H9 (cell line): ENCODE measurements around the gene NMU. TPM values are rescaled to one million over a fixed set of nuclear protein-coding genes. Genes with fewer than 3 reads are reported as not detected.

Experiments used
- DNase-seq: peaks from one replicate; pipeline ENCODE4 v3.0.0-alpha.2; 2017
- H2AFZ ChIP-seq: one replicate; pipeline ENCODE4 v1.6.1; 2013; ENCODE audit warnings: mild to moderate bottlenecking, low read length, control low read depth, moderate library complexity
- H2AK5ac ChIP-seq: 2 replicates; pipeline ENCODE4 v1.6.1; 2013; ENCODE audit warnings: low read length, control low read depth, mixed read lengths; ENCODE audit not compliant: insufficient read length
- H2BK120ac ChIP-seq: one replicate; pipeline ENCODE4 v1.6.1; 2013; ENCODE audit warnings: low read depth, mild to moderate bottlenecking, low read length, control low read depth, inconsistent platforms; ENCODE audit not compliant: poor library complexity, severe bottlenecking
- H2BK12ac ChIP-seq: 2 replicates; pipeline ENCODE4 v1.6.1; 2013; ENCODE audit warnings: low read length, control low read depth, mixed read lengths, low read depth; ENCODE audit not compliant: insufficient read length
- H2BK15ac ChIP-seq: 2 replicates; pipeline ENCODE4 v1.6.1; 2013; ENCODE audit warnings: low read depth, low read length, control low read depth
- H2BK20ac ChIP-seq: one replicate; pipeline ENCODE4 v1.6.1; 2013; ENCODE audit warnings: low read depth, mild to moderate bottlenecking, low read length, control low read depth, inconsistent platforms; ENCODE audit not compliant: poor library complexity, severe bottlenecking
- H2BK5ac ChIP-seq: 2 replicates; pipeline ENCODE4 v1.6.1; 2013; ENCODE audit warnings: low read length, control low read depth, mixed read lengths; ENCODE audit not compliant: insufficient read length
- H3K14ac ChIP-seq: 2 replicates; pipeline ENCODE4 v1.6.1; 2013; ENCODE audit warnings: low read length, control low read depth; ENCODE audit not compliant: insufficient read depth
- H3K18ac ChIP-seq: 2 replicates; pipeline ENCODE4 v1.6.1; 2013; ENCODE audit warnings: low read depth, mild to moderate bottlenecking, mixed read lengths, low read length, control low read depth; ENCODE audit not compliant: insufficient read length
- H3K23ac ChIP-seq: 2 replicates; pipeline ENCODE4 v1.6.1; 2013; ENCODE audit warnings: low read length, control low read depth, mixed read lengths, low read depth; ENCODE audit not compliant: insufficient read length
- H3K23me2 ChIP-seq: 2 replicates; pipeline ENCODE4 v1.6.1; 2013; ENCODE audit warnings: low read depth, mild to moderate bottlenecking, mixed read lengths, low read length, control low read depth; ENCODE audit not compliant: insufficient read length, poor library complexity, severe bottlenecking
- H3K27ac ChIP-seq: 2 replicates; pipeline ENCODE4 v1.5.1; 2013; ENCODE audit warnings: low read length, control low read depth, mixed read lengths, low read depth; ENCODE audit not compliant: insufficient read length
- H3K27me3 ChIP-seq: 2 replicates; pipeline ENCODE4 v1.6.1; 2013; ENCODE audit warnings: low read length, control low read depth, inconsistent platforms; ENCODE audit not compliant: insufficient read depth
- H3K4ac ChIP-seq: 2 replicates; pipeline ENCODE4 v1.6.1; 2013; ENCODE audit warnings: low read depth, mild to moderate bottlenecking, control low read depth, inconsistent platforms, low read length, moderate library complexity
- H3K4me1 ChIP-seq: 2 replicates; pipeline ENCODE4 v1.6.1; 2013; ENCODE audit warnings: low read length, control low read depth, inconsistent platforms; ENCODE audit not compliant: insufficient read depth
- H3K4me2 ChIP-seq: 2 replicates; pipeline ENCODE4 v1.6.1; 2013; ENCODE audit warnings: low read length, control low read depth, mixed read lengths; ENCODE audit not compliant: insufficient read length, insufficient read depth
- H3K56ac ChIP-seq: 2 replicates; pipeline ENCODE4 v1.6.1; 2013; ENCODE audit warnings: low read depth, mild to moderate bottlenecking, mixed read lengths, low read length, control low read depth; ENCODE audit not compliant: insufficient read length
- H3K79me1 ChIP-seq: 2 replicates; pipeline ENCODE4 v1.6.1; 2013; ENCODE audit warnings: low read depth, mild to moderate bottlenecking, moderate library complexity, low read length, control low read depth, inconsistent platforms; ENCODE audit not compliant: insufficient read depth, poor library complexity, severe bottlenecking
- H3K79me2 ChIP-seq: 2 replicates; pipeline ENCODE4 v1.6.1; 2013; ENCODE audit warnings: low read length, control low read depth, inconsistent platforms; ENCODE audit not compliant: insufficient read depth
- H3K9ac ChIP-seq: 2 replicates; pipeline ENCODE4 v1.6.1; 2013; ENCODE audit warnings: low read length, control low read depth, mixed read lengths; ENCODE audit not compliant: insufficient read length; ENCODE audit errors: extremely low read depth
- H3K9me3 ChIP-seq: one replicate; pipeline ENCODE4 v1.6.1; 2013; ENCODE audit warnings: low read depth, low read length, inconsistent platforms; ENCODE audit not compliant: control insufficient read depth
- H3T11ph ChIP-seq: one replicate; pipeline ENCODE4 v1.6.1; 2013; ENCODE audit warnings: mild to moderate bottlenecking, low read length, control low read depth, inconsistent platforms
- H4K20me1 ChIP-seq: one replicate; pipeline ENCODE4 v1.6.1; 2013; ENCODE audit not compliant: control insufficient read depth, insufficient read length, insufficient read depth
- H4K5ac ChIP-seq: 2 replicates; pipeline ENCODE4 v1.6.1; 2013; ENCODE audit warnings: low read depth, mild to moderate bottlenecking, mixed read lengths, low read length, control low read depth; ENCODE audit not compliant: insufficient read length
- H4K8ac ChIP-seq: replicated peaks from 2 replicates; pipeline ENCODE4 v1.6.1; 2013; ENCODE audit warnings: low read length, control low read depth, mixed read lengths, low read depth; ENCODE audit not compliant: insufficient read length
- H4K91ac ChIP-seq: 2 replicates; pipeline ENCODE4 v1.6.1; 2013; ENCODE audit warnings: low read depth, mild to moderate bottlenecking, moderate library complexity, mixed read lengths, low read length, control low read depth; ENCODE audit not compliant: insufficient read length
- H3K27ac Mint-ChIP-seq, 3 experiments: 2 replicates in 2 of 3; 3 replicates in 1 of 3; pipeline ENCODE4 v1.8.0; 2020 to 2021; ENCODE audit warnings: mixed read lengths in 3 of 3, mild to moderate bottlenecking in 1 of 3, moderate library complexity in 1 of 3
- H3K27me3 Mint-ChIP-seq: 2 replicates; pipeline ENCODE4 v1.8.0; 2021; ENCODE audit warnings: low read depth, mild to moderate bottlenecking, moderate library complexity, mixed read lengths
- H3K36me3 Mint-ChIP-seq, 3 experiments: 2 replicates in 2 of 3; 3 replicates in 1 of 3; pipeline ENCODE4 v1.8.0; 2020 to 2021; ENCODE audit warnings: low read depth in 3 of 3, mixed read lengths in 3 of 3; ENCODE audit not compliant: insufficient read depth in 1 of 3
- H3K4me1 Mint-ChIP-seq, 2 experiments: 2 replicates each; pipeline ENCODE4 v1.8.0; 2020; ENCODE audit warnings: mixed read lengths in 2 of 2
- H3K4me3 Mint-ChIP-seq, 2 experiments: 2 replicates in 1 of 2; 3 replicates in 1 of 2; pipeline ENCODE4 v1.8.0; 2020 to 2021; ENCODE audit warnings: mild to moderate bottlenecking in 2 of 2, mixed read lengths in 2 of 2, moderate library complexity in 1 of 2
- H3K9me3 Mint-ChIP-seq, 2 experiments: 2 replicates in 1 of 2; 3 replicates in 1 of 2; pipeline ENCODE4 v1.8.0; 2020; ENCODE audit warnings: mild to moderate bottlenecking in 2 of 2, mixed read lengths in 2 of 2, moderate library complexity in 1 of 2
- CTCF ChIP-seq: fragments of 200-600 bp; sonication (generic); conservative IDR thresholded peaks from 3 replicates; pipeline ENCODE4 v1.8.0; 2021; ENCODE audit warnings: antibody characterized with exemption, mild to moderate bottlenecking
- WGBS: extraction: QIAGEN DNeasy Blood & Tissue Kit; methylation state at CpG from one replicate; pipeline ENCODE4 v1.1.7; 2013; ENCODE audit warnings: missing lambda C conversion rate, low lambda C conversion rate, mixed read lengths; ENCODE audit not compliant: insufficient read length; ENCODE audit errors: extremely low coverage; 5-methylcytosine and 5-hydroxymethylcytosine counted together
- total RNA-seq: library from RNA; stranded (reverse); gene quantifications from 2 replicates; pipeline ENCODE4 v1.2.1, GENCODE V29; 2021

NMU gene
- total RNA-seq, 1 experiment from 2014 or later: 12.9 TPM

DNA sequence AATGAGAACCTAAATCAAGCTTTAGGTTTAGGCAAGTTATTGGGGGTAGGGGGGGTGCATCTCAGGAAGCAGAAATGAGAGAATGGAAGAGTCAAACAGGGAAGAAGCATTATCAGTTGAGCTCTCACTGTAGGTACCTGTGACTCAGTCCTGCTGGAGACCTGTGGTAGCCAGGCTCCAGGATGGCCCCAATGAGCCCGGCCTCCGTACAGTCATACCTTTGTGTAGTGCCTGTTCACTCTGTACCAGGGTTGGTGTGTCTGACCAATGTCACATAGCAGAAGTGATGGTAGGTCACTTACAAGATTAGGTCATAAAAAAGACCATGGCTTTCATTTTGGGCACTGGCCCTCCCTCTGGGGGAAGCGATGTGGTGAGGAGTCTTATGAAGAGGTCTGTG, 45.3 kb upstream of the NMU start:
- no peak overlapping the region for H3K4me3 Mint-ChIP-seq
- Histone ChIP-seq H3K27ac (no peak overlapping the region), H4K5ac (no peak overlapping the region), H3K79me1 (no peaks in the 10 kb centered on the region), H2BK12ac (no peak overlapping the region), H4K8ac (no peak overlapping the region), H3K9ac (no peak overlapping the region), H2BK15ac (no peak overlapping the region), H2BK5ac (no peak overlapping the region), H3K14ac (no peak overlapping the region), H2AFZ (no peak overlapping the region), H3K79me2 (no peaks in the 10 kb centered on the region), H3K4ac (no peak overlapping the region), H3K4me2 (no peak overlapping the region), H3K27me3 (no peaks in the 10 kb centered on the region), H4K20me1 (no peaks in the 10 kb centered on the region), H3K18ac (no peak overlapping the region), H2AK5ac (no peak overlapping the region), H3K23me2 (no peaks in the 10 kb centered on the region), H3T11ph (no peak overlapping the region), H3K23ac (no peak overlapping the region), H2BK20ac (no peak overlapping the region), H3K56ac (no peak overlapping the region), H3K4me1 (no peaks in the 10 kb centered on the region), H4K91ac (no peak overlapping the region), H2BK120ac (no peak overlapping the region), H3K9me3 (no peaks in the 10 kb centered on the region)
- peaks cover 17 to 19% of the 10 kb centered on the region in 2 experiments for H3K4me1 Mint-ChIP-seq
- H3K27me3 Mint-ChIP-seq: no peaks in the 10 kb centered on the region; the same call in 1 of the 2 replicates
- H3K27ac Mint-ChIP-seq: no peak overlapping the region
- H3K9me3 Mint-ChIP-seq: no peaks in the 10 kb centered on the region
- no peak for TF ChIP-seq CTCF
- DNase-seq: no peak
- H3K36me3 Mint-ChIP-seq: no peaks in the 10 kb centered on the region
- no CpG with 5 or more reads among the region's 3 CpGs for WGBS
